HepG2 (cell line): ENCODE data around the gene DNMT1. TPM values are rescaled to one million over a fixed set of nuclear protein-coding genes. Genes with fewer than 3 reads are reported as not detected.

Source experiments
- ATAC-seq: fragments of 200-7000 bp; cut with Tn5 transposase; 3 replicates; pipeline ENCODE4 v1.9.1; 2020; ENCODE audit warnings: mild to moderate bottlenecking, moderate library complexity
- BruUV-seq: library from RNA; stranded (reverse); fragments of 400-500 nt; replicated peaks from 2 replicates; lab custom pipeline; 2021; lab: Mats Ljungman, UMichigan
- CTCF ChIA-PET: fragments of 300-600 bp; formaldehyde crosslinking; extraction: SDS; loops from one replicate; lab custom pipeline; 2021; ENCODE audit warnings: low total read pairs, inconsistent platforms, low intra/inter-chr PET ratio; lab: Yijun Ruan, JAX
- POLR2A ChIA-PET: fragments of 350-600 bp; sonication (Branson Sonifier 250); formaldehyde crosslinking; loops from one replicate; lab custom pipeline; 2020; ENCODE audit warnings: antibody characterized with exemption, inconsistent platforms; lab: Yijun Ruan, JAX
- DNase-seq: peaks from one replicate; pipeline ENCODE4 v3.0.0-alpha.2; 2015; ENCODE audit warnings: low spot score
- FAIRE-seq: peaks from 3 replicates; lab custom pipeline; 2011; peaks lifted over from hg19 to GRCh38; lab: Jason Lieb, UNC
- H2AFZ ChIP-seq: one replicate; pipeline ENCODE4 v1.6.1; 2011; ENCODE audit warnings: low read length, inconsistent platforms
- H3K27ac ChIP-seq: fragments of 300-600 bp; 3 replicates; pipeline ENCODE4 v1.8.0; 2011; ENCODE audit warnings: mixed run types, mild to moderate bottlenecking, mixed read lengths, low read length, inconsistent platforms; ENCODE audit not compliant: insufficient read depth; ENCODE audit errors: extremely low read length
- H3K27me3 ChIP-seq, 2 experiments: fragments of 200-600 bp in 1 of 2; 2 replicates in 1 of 2; 3 replicates in 1 of 2; pipeline versions ENCODE4 v1.6.0 to v1.8.0; 2011; ENCODE audit warnings: low read length in 2 of 2, mild to moderate bottlenecking in 2 of 2, moderate library complexity in 2 of 2, inconsistent platforms in 1 of 2; ENCODE audit not compliant: insufficient read depth in 2 of 2, control insufficient read depth in 1 of 2
- H3K36me3 ChIP-seq, 2 experiments: fragments of 200-600 bp in 1 of 2; replicated peaks in 1 of 2; 2 replicates in 1 of 2; 3 replicates in 1 of 2; pipeline versions ENCODE4 v1.5.1 to v1.8.0; 2011; ENCODE audit warnings: low read length in 2 of 2, inconsistent platforms in 1 of 2; ENCODE audit not compliant: insufficient read depth in 2 of 2, control insufficient read depth in 1 of 2
- H3K4me1 ChIP-seq: 2 replicates; pipeline ENCODE4 v1.5.1; 2012; ENCODE audit warnings: low read length, inconsistent platforms; ENCODE audit not compliant: insufficient read depth
- H3K4me2 ChIP-seq: 2 replicates; pipeline ENCODE4 v1.6.0; 2011; ENCODE audit warnings: low read depth, low read length, inconsistent platforms
- H3K4me3 ChIP-seq, 3 experiments: fragments of 200-600 bp in 1 of 3; sonication (generic), shearing (Covaris generic) in 1 of 3; replicated peaks in 1 of 3; 2 replicates each; pipeline ENCODE4 v1.5.1; 2011 to 2016; ENCODE audit warnings: low read length in 3 of 3, inconsistent platforms in 2 of 3, low read depth in 2 of 3, mild to moderate bottlenecking in 2 of 3, control low read depth in 1 of 3, mixed read lengths in 1 of 3; ENCODE audit not compliant: insufficient read depth in 1 of 3
- H3K79me2 ChIP-seq: one replicate; pipeline ENCODE4 v1.6.1; 2011; ENCODE audit warnings: low read length, inconsistent platforms; ENCODE audit not compliant: insufficient read depth
- H3K9ac ChIP-seq: 2 replicates; pipeline ENCODE4 v1.6.0; 2011; ENCODE audit warnings: mild to moderate bottlenecking, low read depth, low read length, inconsistent platforms; ENCODE audit not compliant: insufficient read depth
- H3K9me3 ChIP-seq: 2 replicates; pipeline ENCODE4 v1.5.1; 2012; ENCODE audit warnings: mild to moderate bottlenecking, low read length
- H4K20me1 ChIP-seq: 2 replicates; pipeline ENCODE4 v1.6.0; 2011; ENCODE audit warnings: inconsistent platforms, mild to moderate bottlenecking, low read length, moderate library complexity; ENCODE audit not compliant: insufficient read depth
- FUBP1 ChIP-seq: sonication (generic); formaldehyde crosslinking; IDR thresholded peaks from 2 replicates; pipeline ENCODE4 v1.5.1; 2020; ENCODE audit warnings: missing genetic modification reagents, mild to moderate bottlenecking, borderline replicate concordance
- SAFB2 ChIP-seq: sonication (generic); formaldehyde crosslinking; IDR thresholded peaks from 2 replicates; pipeline ENCODE4 v1.5.1; 2020; ENCODE audit warnings: missing genetic modification reagents, low read depth, mild to moderate bottlenecking, borderline replicate concordance
- TARDBP ChIP-seq: sonication (generic); formaldehyde crosslinking; IDR thresholded peaks from 2 replicates; pipeline ENCODE4 v1.8.0; 2022; ENCODE audit warnings: mild to moderate bottlenecking, missing genetic modification reagents
- ZFY ChIP-seq: sonication (generic); formaldehyde crosslinking; IDR thresholded peaks from 2 replicates; pipeline ENCODE4 v1.4.0; 2020; ENCODE audit warnings: missing genetic modification reagents
- ZNF276 ChIP-seq: sonication (generic); formaldehyde crosslinking; IDR thresholded peaks from 2 replicates; pipeline ENCODE4 v1.4.0; 2020; ENCODE audit warnings: mild to moderate bottlenecking, low read depth, missing genetic modification reagents
- ZNF501 ChIP-seq: sonication (generic); formaldehyde crosslinking; IDR thresholded peaks from 2 replicates; pipeline ENCODE4 v1.5.1; 2020; ENCODE audit warnings: mild to moderate bottlenecking, moderate library complexity, missing genetic modification reagents
- WGBS: methylation state at CpG from one replicate; pipeline ENCODE4 v1.1.6; 2017; ENCODE audit warnings: low lambda C conversion rate; 5-methylcytosine and 5-hydroxymethylcytosine counted together
- in situ Hi-C: cut with HindIII; loops from 2 replicates; pipeline ENCODE4 v1.10.0; 2017; ENCODE audit warnings: low pct_unique_long_range_greater_than_20kb; ENCODE audit not compliant: extremely low pct_ligation_motif_present
- intact Hi-C: fragments of 100-400 bp; cut with micrococcal nuclease; formaldehyde crosslinking; loops from one replicate; pipeline ENCODE4 v1.10.0; 2022; ENCODE audit not compliant: unreplicated experiment
- polyA plus RNA-seq, 8 experiments: library from polyadenylated mRNA; depleted of rRNA in 3 of 8; stranded (reverse) in 7 of 8; unstranded in 1 of 8; fragments of >200 nt; fragmentation: Illumina TruSeq in 4 of 8; extraction: Trizol in 4 of 8; gene quantifications; 2 replicates each; pipeline versions ENCODE4 v1.2.1 to v1.2.3, GENCODE V29; 2011 to 2016; ENCODE audit warnings: low read depth in 4 of 8, missing spikeins in 1 of 8, mixed read lengths in 1 of 8; ENCODE audit not compliant: insufficient read depth in 1 of 8
- total RNA-seq, 5 experiments: library from RNA; depleted of rRNA; stranded (reverse); fragments of >200 nt; fragmentation: Illumina TruSeq; extraction: Trizol; gene quantifications; 2 replicates each; pipeline ENCODE4 v1.2.3, GENCODE V29; 2016; ENCODE audit warnings: low read depth in 1 of 5

Gene DNMT1
- total and polyA plus RNA-seq, 2 of the 13 experiments (the other 11 are each of a cell fraction or from before 2014, with no cell fraction given), result 31.2 to 91.1 TPM

- H3K9me3 ChIP-seq, result no peaks in the 10 kb centered on the region
- no peak for FAIRE-seq
- 95% methylated on average over 17 of the region's 23 CpGs for WGBS
- in situ Hi-C loops (no loop called here), intact Hi-C loops (no loop called here)
- no peaks in the 10 kb centered on the region for H3K79me2 ChIP-seq
- H3K4me3 ChIP-seq, result no peak overlapping the region
- no peak for ATAC-seq
- BruUV-seq, result no TSS peak
- no peak overlapping the region for H3K4me2 ChIP-seq
- no peak overlapping the region for H3K27ac ChIP-seq
- H3K36me3 ChIP-seq, result peaks cover 47 to 84% of the 10 kb centered on the region in 2 experiments
- no peak for DNase-seq
- no peaks in the 10 kb centered on the region for H4K20me1 ChIP-seq
- no peaks in the 10 kb centered on the region for H3K4me1 ChIP-seq
- CTCF ChIA-PET, result no interaction called here
- POLR2A ChIA-PET, result no interaction called here
- TF ChIP-seq FUBP1 (CRISPR knock-in tag) (no peak), SAFB2 (CRISPR knock-in tag) (no peak), ZNF501 (CRISPR knock-in tag) (no peak), ZFY (CRISPR knock-in tag) (no peak), TARDBP (CRISPR knock-in tag) (no peak), ZNF276 (no peak)
- no peak overlapping the region for H3K9ac ChIP-seq
- H2AFZ ChIP-seq, result no peak overlapping the region
- no peaks in the 10 kb centered on the region for H3K27me3 ChIP-seq
These were observed 54.8 kb downstream of the DNMT1 start for GRCh38 chr19:10139952-10140351.
